Mucosa of stomach (tissue), 1 donor: ENCODE data around the gene SAP30L.

ENCODE experiments used
- H3K27me3 ChIP-seq: one replicate; pipeline ENCODE4 v1.7.0; 2013; ENCODE audit warnings: mild to moderate bottlenecking, low read length; ENCODE audit not compliant: control insufficient read depth, insufficient read depth
- H3K36me3 ChIP-seq: one replicate; pipeline ENCODE4 v1.7.0; 2013; ENCODE audit warnings: low read length; ENCODE audit not compliant: control insufficient read depth, insufficient read depth
- H3K4me1 ChIP-seq: one replicate; pipeline ENCODE4 v1.7.0; 2013; ENCODE audit warnings: mild to moderate bottlenecking, low read length; ENCODE audit not compliant: control insufficient read depth, insufficient read depth
- H3K4me3 ChIP-seq: one replicate; pipeline ENCODE4 v1.7.0; 2013; ENCODE audit warnings: low read length
- H3K9ac ChIP-seq: one replicate; pipeline ENCODE4 v1.7.0; 2013; ENCODE audit warnings: mild to moderate bottlenecking, low read length, moderate library complexity
- H3K9me3 ChIP-seq: one replicate; pipeline ENCODE4 v1.7.0; 2013; ENCODE audit warnings: mild to moderate bottlenecking, low read length, moderate library complexity; ENCODE audit not compliant: control insufficient read depth
- donor health status: Pancreatic carcinoma.

SAP30L gene

DNA sequence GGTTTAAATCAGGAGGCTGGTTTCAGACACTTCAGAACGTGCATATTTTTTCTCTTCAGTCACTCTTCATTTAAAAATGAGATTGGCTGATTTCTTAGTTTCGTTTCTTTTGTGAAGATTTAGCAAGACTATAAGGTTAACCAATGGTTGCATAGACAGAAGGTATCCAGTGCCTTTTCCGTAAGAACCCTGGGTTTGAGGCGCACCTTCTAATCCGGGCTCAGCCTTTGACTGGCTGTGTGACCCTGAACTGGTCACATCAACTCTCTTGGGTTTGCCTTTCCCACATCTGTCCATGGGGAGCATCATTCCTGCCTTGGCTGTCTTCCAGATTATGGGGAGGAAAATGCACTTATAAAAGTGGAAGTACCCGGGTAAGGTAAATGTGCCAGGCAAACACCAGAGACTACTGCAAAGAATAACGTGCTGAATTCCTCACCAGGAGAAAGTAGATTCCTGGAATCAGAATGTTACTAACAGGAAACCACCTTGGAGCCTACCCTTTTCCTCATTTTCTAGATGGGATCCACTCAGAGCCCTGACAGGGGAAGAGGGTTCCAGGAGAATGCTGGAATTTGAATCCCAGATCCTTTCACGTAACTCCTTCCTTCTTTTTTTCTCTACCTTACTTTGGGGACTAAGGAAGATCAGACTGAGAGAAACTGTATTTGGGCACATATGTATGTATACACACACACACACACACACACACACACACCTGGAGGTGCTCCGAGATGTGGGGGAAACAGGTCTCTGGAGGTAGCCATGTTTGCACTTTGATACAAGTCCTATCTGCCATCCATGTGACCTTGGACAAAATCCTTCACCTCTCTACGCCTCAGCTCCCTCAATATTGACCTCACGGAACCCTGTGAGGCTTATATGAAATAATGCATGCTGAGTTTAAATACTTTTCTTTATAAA lies 25.4 kb downstream of the SAP30L start:
- H3K9ac ChIP-seq, result no peak overlapping the region
- H3K27me3 ChIP-seq, result peaks cover 77% of the 10 kb centered on the region
- peaks cover 19% of the 10 kb centered on the region for H3K4me1 ChIP-seq
- no peaks in the 10 kb centered on the region for H3K9me3 ChIP-seq
- no peak overlapping the region for H3K4me3 ChIP-seq
- H3K36me3 ChIP-seq, result no peaks in the 10 kb centered on the region

GRCh38 chr5:154472871-154473580 lies 27.2 kb downstream of the SAP30L start:
- H3K4me3 ChIP-seq, result no peak overlapping the region
- H3K27me3 ChIP-seq, result peaks cover 82% of the 10 kb centered on the region
- H3K9me3 ChIP-seq, result no peaks in the 10 kb centered on the region
- no peak overlapping the region for H3K9ac ChIP-seq
- peaks cover 35% of the 10 kb centered on the region for H3K4me1 ChIP-seq
- H3K36me3 ChIP-seq, result no peaks in the 10 kb centered on the region

GRCh38 chr5:154473581-154474283 lies 27.9 kb downstream of the SAP30L start:
- Histone ChIP-seq H3K9me3 (no peaks in the 10 kb centered on the region), H3K4me3 (no peak overlapping the region), H3K36me3 (no peaks in the 10 kb centered on the region), H3K27me3 (peaks cover 89% of the 10 kb centered on the region), H3K9ac (no peak overlapping the region), H3K4me1 (peaks cover 38% of the 10 kb centered on the region)

DNA sequence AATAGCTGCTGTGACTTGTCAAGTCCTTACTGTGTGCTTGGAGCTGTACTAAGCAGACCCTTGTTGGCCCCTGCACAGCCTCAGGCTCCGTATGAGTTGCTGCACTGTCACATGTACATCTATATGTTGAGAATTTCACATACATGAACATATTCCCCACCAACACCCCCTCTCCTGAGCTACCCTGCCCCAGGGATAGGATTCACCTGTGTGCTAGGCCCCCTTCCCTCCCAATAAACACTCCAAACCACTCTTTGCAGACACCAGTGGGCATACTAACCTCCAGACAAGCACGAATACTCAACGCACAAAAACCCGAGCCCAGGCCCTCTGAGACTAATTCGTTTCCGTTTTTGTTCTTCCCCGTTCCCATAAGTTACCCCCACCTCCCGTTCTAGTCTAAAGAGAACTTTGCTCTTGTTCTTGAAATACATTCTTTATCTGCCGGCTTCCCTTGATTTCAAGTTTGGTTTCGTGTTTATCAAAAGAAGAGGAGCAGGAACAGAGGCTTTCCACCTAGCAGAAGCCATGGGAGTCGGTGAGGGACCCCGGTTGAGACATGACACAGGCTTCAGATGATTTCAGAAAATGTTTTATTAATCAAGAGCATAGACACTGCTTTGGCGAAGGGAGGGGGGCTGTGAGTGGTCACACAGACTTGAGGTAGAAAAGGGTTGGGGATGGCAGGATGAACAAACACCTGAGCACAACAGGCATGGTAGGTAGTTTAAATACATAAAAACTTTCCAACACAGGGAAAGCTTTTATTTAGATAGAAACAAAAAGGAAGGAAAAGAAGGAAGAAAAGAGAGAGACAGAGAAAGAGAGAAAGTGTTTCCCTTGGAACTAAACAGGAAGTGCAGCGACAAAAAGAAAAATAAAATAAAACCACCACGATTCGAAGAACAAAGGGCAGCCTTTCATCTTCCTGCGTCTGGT lies 28.9 kb downstream of the SAP30L start:
- H3K9me3 ChIP-seq, result no peaks in the 10 kb centered on the region
- no peak overlapping the region for H3K9ac ChIP-seq
- H3K27me3 ChIP-seq, result peaks cover 92% of the 10 kb centered on the region
- H3K36me3 ChIP-seq, result no peaks in the 10 kb centered on the region
- H3K4me1 ChIP-seq, result peaks cover 42% of the 10 kb centered on the region
- no peak overlapping the region for H3K4me3 ChIP-seq

DNA sequence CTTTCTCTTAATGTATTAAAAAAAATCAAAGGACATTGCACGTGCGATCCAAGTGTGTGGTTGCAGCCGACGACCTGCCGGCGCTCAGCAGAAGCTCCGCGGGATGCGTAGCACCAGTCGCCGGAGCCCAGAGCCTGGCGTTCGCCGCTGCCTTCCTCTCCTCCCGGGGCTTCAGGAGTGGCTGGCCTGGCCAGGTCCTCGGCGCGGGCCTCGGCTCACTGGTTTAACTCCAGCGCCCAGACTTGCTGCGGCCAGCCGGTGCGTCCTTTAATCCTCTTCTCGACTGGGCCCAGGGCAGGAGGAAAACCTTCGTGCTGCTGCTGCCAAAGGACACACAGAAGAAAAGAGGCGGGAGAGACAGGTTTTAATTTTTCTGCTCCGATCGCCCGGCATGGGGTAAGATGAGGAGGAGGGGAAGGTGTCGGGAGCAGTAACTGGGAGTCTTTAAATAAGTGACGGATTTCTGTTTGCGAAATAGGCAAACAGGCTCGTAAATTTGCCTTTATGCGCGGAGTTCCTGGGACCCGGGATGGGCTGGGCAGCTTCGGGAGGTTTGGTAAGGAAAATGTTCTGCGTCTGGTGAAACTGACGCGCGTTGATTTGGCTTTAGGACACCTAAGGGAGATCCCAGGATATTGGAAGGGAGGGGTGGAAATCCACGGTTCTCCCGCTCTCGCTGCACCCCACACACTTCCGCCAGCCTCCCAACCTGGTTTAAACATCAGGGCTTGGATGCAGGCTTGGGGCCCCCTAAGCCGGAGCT lies 30.0 kb downstream of the SAP30L start:
- peaks cover 42% of the 10 kb centered on the region for H3K4me1 ChIP-seq
- peaks cover 98% of the 10 kb centered on the region for H3K27me3 ChIP-seq
- H3K36me3 ChIP-seq, result no peaks in the 10 kb centered on the region
- no peaks in the 10 kb centered on the region for H3K9me3 ChIP-seq
- no peak overlapping the region for H3K9ac ChIP-seq
- no peak overlapping the region for H3K4me3 ChIP-seq

DNA sequence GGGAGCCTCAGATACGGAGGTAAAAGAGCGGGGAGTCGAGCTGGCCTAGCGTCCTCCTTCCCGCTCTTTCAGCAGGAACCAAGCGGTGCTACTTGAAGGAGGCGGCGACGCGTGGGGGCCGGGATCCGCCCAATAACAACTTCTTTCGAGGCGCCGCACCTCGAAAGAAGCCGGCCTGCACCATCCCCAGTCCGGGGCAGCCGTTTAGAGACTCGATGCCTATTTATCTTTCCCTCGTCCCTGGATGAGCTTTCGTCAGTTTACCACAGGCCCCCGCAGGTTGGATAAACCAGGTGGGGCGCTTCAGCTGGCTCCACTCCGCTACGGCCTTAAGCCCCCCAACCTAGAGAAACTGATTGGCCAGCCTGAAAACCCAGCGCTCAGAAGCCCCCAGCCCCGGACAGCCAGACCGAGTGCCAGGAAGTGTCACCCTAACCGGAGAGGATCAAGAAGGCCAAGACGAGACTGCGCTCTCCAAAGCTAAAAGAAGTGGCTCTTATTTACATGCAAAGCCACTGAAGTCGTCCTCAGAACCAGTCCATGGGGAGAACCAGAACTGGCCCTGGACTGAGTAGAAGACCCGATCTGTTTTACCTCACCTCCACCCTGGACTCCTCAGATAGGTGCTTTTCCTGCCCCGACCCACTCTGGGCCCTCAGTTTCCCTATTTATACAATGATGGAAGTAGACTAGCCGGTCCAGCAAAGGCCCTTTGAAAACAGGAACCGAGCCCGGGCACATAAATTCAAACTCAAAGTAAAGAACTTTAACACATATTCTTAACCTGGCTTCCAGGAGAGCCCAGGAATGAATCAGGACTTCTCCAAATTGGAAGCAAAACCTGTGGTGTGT lies 30.8 kb downstream of the SAP30L start:
- H3K4me3 ChIP-seq, result no peak overlapping the region
- no peaks in the 10 kb centered on the region for H3K36me3 ChIP-seq
- peaks cover 42% of the 10 kb centered on the region for H3K4me1 ChIP-seq
- H3K27me3 ChIP-seq, result peaks cover 98% of the 10 kb centered on the region
- no peak overlapping the region for H3K9ac ChIP-seq
- no peaks in the 10 kb centered on the region for H3K9me3 ChIP-seq

- H3K36me3 ChIP-seq, result no peaks in the 10 kb centered on the region
- no peak overlapping the region for H3K4me3 ChIP-seq
- H3K4me1 ChIP-seq, result peaks cover 42% of the 10 kb centered on the region
- no peaks in the 10 kb centered on the region for H3K9me3 ChIP-seq
- H3K9ac ChIP-seq, result no peak overlapping the region
- H3K27me3 ChIP-seq, result peaks cover 100% of the 10 kb centered on the region
These were observed 31.8 kb downstream of the SAP30L start for GRCh38 chr5:154477382-154478223.

DNA sequence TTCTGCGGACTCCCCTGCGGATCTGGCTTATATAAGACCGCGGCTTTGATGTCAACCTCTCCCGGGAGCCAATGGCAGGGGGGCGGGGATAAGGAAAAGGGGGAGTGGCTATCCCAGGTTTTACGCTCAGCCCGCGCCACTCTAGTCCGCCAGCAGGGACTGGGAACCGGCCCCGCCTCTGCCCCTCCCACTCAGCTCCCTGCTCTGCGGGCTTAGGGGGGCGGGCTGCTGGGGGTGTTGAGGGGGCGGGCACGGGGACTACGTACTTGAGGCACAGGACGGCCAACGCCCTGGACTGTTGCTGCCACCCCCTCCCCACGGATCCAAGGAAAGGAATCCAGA lies 32.4 kb downstream of the SAP30L start, which contains the start of gene HAND1:
Gene HAND1, minus strand, starts transcription at position 4 of the 342 bp plus-strand sequence. CDS start 219 bp downstream, outside the sequence.
- Histone ChIP-seq H3K27me3 (peaks cover 100% of the 10 kb centered on the region), H3K4me3 (no peak within 1 kb of the TSS), H3K4me1 (peaks cover 40% of the 10 kb centered on the region)

GRCh38 chr5:154478752-154479159 lies 33.0 kb downstream of the SAP30L start:
- Histone ChIP-seq H3K36me3 (no peaks in the 10 kb centered on the region), H3K27me3 (peaks cover 100% of the 10 kb centered on the region), H3K9ac (no peak overlapping the region), H3K4me1 (peaks cover 34% of the 10 kb centered on the region), H3K9me3 (no peaks in the 10 kb centered on the region), H3K4me3 (no peak overlapping the region)

More for the DNA sequence above, 32.4 kb downstream of the SAP30L start, which contains the start of gene HAND1:
- Histone ChIP-seq H3K9me3 (no peaks in the 10 kb centered on the region), H3K9ac (no peak within 1 kb of the TSS), H3K36me3 (no peaks in the 10 kb centered on the region)
